Activated CD8-positive, alpha-beta T cell treated with anti-CD3 and anti-CD28 coated beads, Interleukin-2, amount 10 ng/mL, durations not matched to agents 7 days and 5 days (primary cell): ENCODE data around the gene TRPC4AP. TPM values are rescaled to one million over a fixed set of nuclear protein-coding genes. Genes with fewer than 3 reads are reported as not detected.

Experiments used
- ATAC-seq: fragments of 150-1000 bp; cut with Tn5 transposase; one replicate; pipeline ENCODE4 v1.10.0; 2021; ENCODE audit warnings: moderate library complexity
- CTCF ChIA-PET: fragments of 350-600 bp; sonication (Branson Sonifier 250); formaldehyde crosslinking; loops from one replicate; lab custom pipeline; 2021; ENCODE audit warnings: antibody characterized with exemption; lab: Charles Lee
- POLR2A ChIA-PET: fragments of 350-600 bp; sonication (Branson Sonifier 250); formaldehyde crosslinking; loops from one replicate; lab custom pipeline; 2021; ENCODE audit warnings: antibody characterized with exemption; lab: Charles Lee
- DNase-seq: peaks from one replicate; pipeline ENCODE4 v3.0.0-alpha.2; 2020
- H3K27ac Mint-ChIP-seq: one replicate; pipeline ENCODE4 v1.8.0; 2021; ENCODE audit warnings: mild to moderate bottlenecking, mixed read lengths
- H3K27me3 Mint-ChIP-seq: one replicate; pipeline ENCODE4 v1.8.0; 2021; ENCODE audit warnings: low read depth, mixed read lengths
- H3K36me3 Mint-ChIP-seq: one replicate; pipeline ENCODE4 v1.8.0; 2021; ENCODE audit warnings: low read depth, mixed read lengths
- H3K4me1 Mint-ChIP-seq: one replicate; pipeline ENCODE4 v1.8.0; 2021; ENCODE audit warnings: low read depth, mixed read lengths
- H3K4me3 Mint-ChIP-seq: one replicate; pipeline ENCODE4 v1.8.0; 2021; ENCODE audit warnings: mild to moderate bottlenecking, mixed read lengths
- H3K9me3 Mint-ChIP-seq: one replicate; pipeline ENCODE4 v1.8.0; 2022; ENCODE audit warnings: mixed read lengths; ENCODE audit not compliant: insufficient read depth
- total RNA-seq, 2 experiments: library from RNA; stranded (reverse); gene quantifications; one replicate each; pipeline ENCODE4 v1.2.3, GENCODE V29; 2021

The TRPC4AP gene
- total RNA-seq, 2 experiments from 2014 or later = 43.2 to 44.6 TPM

- Mint-ChIP-seq H3K9me3 (no peaks in the 10 kb centered on the region), H3K4me3 (no peak overlapping the region), H3K36me3 (peaks cover 46% of the 10 kb centered on the region), H3K27ac (peak overlapping the region; percentile 71), H3K27me3 (no peaks in the 10 kb centered on the region), H3K4me1 (peaks cover 5% of the 10 kb centered on the region)
- ChIA-PET POLR2A (no interaction called here), CTCF (interaction anchor here (0.9 kb wide), 1 partner anchor 137 kb away, joined by 4 read pairs; no protein-coding TSS in a partner anchor)
- DNase-seq (no peak), ATAC-seq (no peak)
These were observed 82.0 kb downstream of the TRPC4AP start for GRCh38 chr20:35010405-35011192.

- H3K9me3 Mint-ChIP-seq = no peaks in the 10 kb centered on the region
- H3K27ac Mint-ChIP-seq = peak overlapping the region; percentile 31
- H3K36me3 Mint-ChIP-seq = peaks cover 43% of the 10 kb centered on the region
- no peak overlapping the region for H3K4me3 Mint-ChIP-seq
- CTCF ChIA-PET = interaction anchor here (1.1 kb wide), 1 partner anchor 52 kb away, joined by 3 read pairs; no protein-coding TSS in a partner anchor
- no peak for DNase-seq
- no peaks in the 10 kb centered on the region for H3K27me3 Mint-ChIP-seq
- ATAC-seq = no peak
- POLR2A ChIA-PET = interaction anchor here (1.2 kb wide), 1 partner anchor 13 kb away, joined by 3 read pairs; no protein-coding TSS in a partner anchor
- peaks cover 5% of the 10 kb centered on the region for H3K4me1 Mint-ChIP-seq
These were observed 82.8 kb downstream of the TRPC4AP start for GRCh38 chr20:35009665-35010328.

GRCh38 chr20:35008411-35009342, 83.9 kb downstream of the TRPC4AP start:
- ChIA-PET POLR2A (interaction anchor here (1.2 kb wide), 1 partner anchor 14 kb away, joined by 3 read pairs; no protein-coding TSS in a partner anchor), CTCF (interaction anchor here (1.1 kb wide), 1 partner anchor 51 kb away, joined by 3 read pairs; no protein-coding TSS in a partner anchor)
- no peak for ATAC-seq
- Mint-ChIP-seq H3K27ac (no peak overlapping the region), H3K27me3 (no peaks in the 10 kb centered on the region), H3K36me3 (peaks cover 45% of the 10 kb centered on the region), H3K4me1 (peaks cover 5% of the 10 kb centered on the region), H3K4me3 (no peak overlapping the region), H3K9me3 (no peaks in the 10 kb centered on the region)
- no peak for DNase-seq

- DNase-seq (no peak), ATAC-seq (no peak)
- ChIA-PET POLR2A (no interaction called here), CTCF (no interaction called here)
- Mint-ChIP-seq H3K4me3 (no peak overlapping the region), H3K27me3 (no peaks in the 10 kb centered on the region), H3K36me3 (peaks cover 46% of the 10 kb centered on the region), H3K27ac (no peak overlapping the region), H3K4me1 (peaks cover 5% of the 10 kb centered on the region), H3K9me3 (no peaks in the 10 kb centered on the region)
These were observed 84.7 kb downstream of the TRPC4AP start for GRCh38 chr20:35007891-35008290.

- DNase-seq (no peak), ATAC-seq (no peak)
- H3K27ac Mint-ChIP-seq = no peak overlapping the region
- CTCF ChIA-PET = no interaction called here
- H3K4me1 Mint-ChIP-seq = peaks cover 5% of the 10 kb centered on the region
- H3K9me3 Mint-ChIP-seq = no peaks in the 10 kb centered on the region
- POLR2A ChIA-PET = no interaction called here
- peaks cover 43% of the 10 kb centered on the region for H3K36me3 Mint-ChIP-seq
- H3K27me3 Mint-ChIP-seq = no peaks in the 10 kb centered on the region
- H3K4me3 Mint-ChIP-seq = no peak overlapping the region
These were observed 85.2 kb downstream of the TRPC4AP start for GRCh38 chr20:35007413-35007812.

GRCh38 chr20:35006531-35006971, 86.1 kb downstream of the TRPC4AP start:
- DNase-seq (no peak), ATAC-seq (no peak)
- POLR2A ChIA-PET = no interaction called here
- Mint-ChIP-seq H3K4me3 (no peak overlapping the region), H3K27me3 (no peaks in the 10 kb centered on the region), H3K36me3 (peaks cover 38% of the 10 kb centered on the region), H3K9me3 (no peaks in the 10 kb centered on the region), H3K4me1 (peaks cover 5% of the 10 kb centered on the region), H3K27ac (no peak overlapping the region)
- CTCF ChIA-PET = no interaction called here

- H3K27ac Mint-ChIP-seq = no peak overlapping the region
- CTCF ChIA-PET = no interaction called here
- POLR2A ChIA-PET = no interaction called here
These were observed 86.6 kb downstream of the TRPC4AP start for GRCh38 chr20:35006009-35006408.

GRCh38 chr20:35005463-35005961, 87.1 kb downstream of the TRPC4AP start:
- CTCF ChIA-PET = interaction anchor here (1.4 kb wide), 1 partner anchor 132 kb away, joined by 4 read pairs; no protein-coding TSS in a partner anchor

More at GRCh38 chr20:35006009-35006408, 86.6 kb downstream of the TRPC4AP start:
- Mint-ChIP-seq H3K9me3 (no peaks in the 10 kb centered on the region), H3K27me3 (no peaks in the 10 kb centered on the region), H3K4me3 (no peak overlapping the region), H3K4me1 (peaks cover 5% of the 10 kb centered on the region), H3K36me3 (peaks cover 34% of the 10 kb centered on the region)
- DNase-seq (no peak), ATAC-seq (no peak)

GRCh38 chr20:35004749-35005462, 87.7 kb downstream of the TRPC4AP start:
- no peaks in the 10 kb centered on the region for H3K27me3 Mint-ChIP-seq
- POLR2A ChIA-PET = no interaction called here
- CTCF ChIA-PET = interaction anchor here (1.4 kb wide), 1 partner anchor 131 kb away, joined by 4 read pairs; no protein-coding TSS in a partner anchor
- H3K27ac Mint-ChIP-seq = no peak overlapping the region
- no peaks in the 10 kb centered on the region for H3K9me3 Mint-ChIP-seq
- no peak for DNase-seq
- H3K4me3 Mint-ChIP-seq = no peak overlapping the region
- no peaks in the 10 kb centered on the region for H3K4me1 Mint-ChIP-seq
- H3K36me3 Mint-ChIP-seq = peaks cover 30% of the 10 kb centered on the region
- ATAC-seq = no peak

More at GRCh38 chr20:35005463-35005961, 87.1 kb downstream of the TRPC4AP start:
- no peak for ATAC-seq
- H3K27ac Mint-ChIP-seq = no peak overlapping the region
- H3K4me1 Mint-ChIP-seq = peaks cover 2% of the 10 kb centered on the region
- H3K36me3 Mint-ChIP-seq = peaks cover 34% of the 10 kb centered on the region
- H3K27me3 Mint-ChIP-seq = no peaks in the 10 kb centered on the region
- POLR2A ChIA-PET = no interaction called here
- H3K9me3 Mint-ChIP-seq = no peaks in the 10 kb centered on the region
- H3K4me3 Mint-ChIP-seq = no peak overlapping the region
- DNase-seq = no peak

GRCh38 chr20:35004051-35004725, 88.4 kb downstream of the TRPC4AP start:
- DNase-seq = no peak
- ChIA-PET CTCF (interaction anchor here (1.4 kb wide), 1 partner anchor 130 kb away, joined by 4 read pairs; no protein-coding TSS in a partner anchor), POLR2A (no interaction called here)
- Mint-ChIP-seq H3K4me1 (no peaks in the 10 kb centered on the region), H3K27me3 (no peaks in the 10 kb centered on the region), H3K9me3 (no peaks in the 10 kb centered on the region), H3K27ac (no peak overlapping the region), H3K4me3 (no peak overlapping the region), H3K36me3 (peaks cover 23% of the 10 kb centered on the region)
- no peak for ATAC-seq
